Amniotic stem cell (primary cell): Measurements from ENCODE around the gene ARHGEF37.
"Not testable (repeated sequence)": the region's sequence is repeated elsewhere in the genome, so short reads cannot be mapped to it uniquely, and the experiment has no call there.

Experiments
- DNase-seq: peaks from one replicate; lab custom pipeline; 2025; lab: John Stamatoyannopoulos, UW

ARHGEF37 gene

DNA sequence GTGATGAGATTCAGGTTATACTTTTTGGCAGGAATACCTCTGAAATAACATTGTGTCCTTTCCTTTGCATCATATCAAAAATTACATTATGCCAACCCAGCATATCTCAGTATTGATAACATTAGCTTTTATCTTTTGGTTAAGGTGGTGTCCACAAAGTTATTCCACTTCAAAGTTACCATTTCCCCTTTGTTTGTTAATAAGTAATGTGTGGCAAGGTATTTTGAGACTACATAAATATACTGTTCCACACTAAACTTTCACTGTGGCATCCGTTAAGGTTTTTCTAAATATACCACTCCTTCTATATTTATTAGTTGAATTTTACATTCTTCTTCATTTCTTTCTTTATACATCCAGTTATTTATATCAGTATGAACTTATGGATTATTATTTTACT lies 14.1 kb upstream of the ARHGEF37 start:
- DNase-seq, result no peak

DNA sequence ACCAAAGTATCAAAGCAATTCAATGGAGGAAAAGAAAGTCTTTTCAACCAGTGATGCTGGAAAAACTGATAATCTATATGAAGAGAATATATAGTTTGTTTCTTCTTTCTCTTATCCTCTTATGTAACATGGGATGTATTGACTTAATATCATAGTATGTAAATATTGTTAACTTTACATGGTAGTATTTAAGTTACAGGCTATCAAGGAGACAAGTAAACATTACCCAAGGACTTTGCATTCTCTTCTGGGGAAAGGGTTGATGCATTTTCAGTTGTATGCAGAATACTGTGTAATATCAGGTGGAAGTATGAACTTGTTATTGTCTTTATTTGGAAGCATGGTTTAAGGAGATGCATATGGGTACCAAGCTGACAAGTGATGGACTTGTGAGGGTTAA lies 9.1 kb upstream of the ARHGEF37 start:
- DNase-seq, result no peak

DNA sequence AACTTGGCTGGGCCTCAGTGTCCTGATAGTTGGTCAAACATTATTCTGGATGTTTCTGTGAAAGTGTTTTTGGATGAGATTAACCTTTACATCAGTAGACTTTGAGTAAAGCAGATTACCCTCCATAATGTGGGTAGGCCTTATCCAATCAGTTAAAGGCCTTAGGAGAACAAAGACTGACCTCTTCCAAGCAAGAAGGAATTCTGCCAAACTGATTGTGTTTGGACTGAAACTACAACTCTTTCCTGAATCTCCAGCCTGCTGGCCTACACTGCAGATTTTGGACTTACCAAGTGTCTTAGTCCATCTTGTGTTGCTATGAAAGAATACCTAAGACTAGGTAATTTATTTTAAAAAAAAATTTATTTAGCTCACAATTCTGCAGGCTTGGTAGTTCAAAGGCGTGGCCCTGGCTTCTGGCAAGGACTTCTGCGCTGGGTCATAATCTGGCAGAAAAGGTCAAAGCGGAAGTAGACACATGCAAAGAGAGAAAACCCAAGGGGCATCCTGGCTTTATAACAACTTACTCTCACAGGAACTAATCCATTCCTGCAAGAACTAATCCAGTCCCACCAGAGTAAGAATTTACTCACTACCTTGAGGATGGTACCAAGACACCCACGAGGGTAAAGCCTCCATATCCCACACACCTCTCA lies 8.6 kb upstream of the ARHGEF37 start:
- no peak for DNase-seq

DNA sequence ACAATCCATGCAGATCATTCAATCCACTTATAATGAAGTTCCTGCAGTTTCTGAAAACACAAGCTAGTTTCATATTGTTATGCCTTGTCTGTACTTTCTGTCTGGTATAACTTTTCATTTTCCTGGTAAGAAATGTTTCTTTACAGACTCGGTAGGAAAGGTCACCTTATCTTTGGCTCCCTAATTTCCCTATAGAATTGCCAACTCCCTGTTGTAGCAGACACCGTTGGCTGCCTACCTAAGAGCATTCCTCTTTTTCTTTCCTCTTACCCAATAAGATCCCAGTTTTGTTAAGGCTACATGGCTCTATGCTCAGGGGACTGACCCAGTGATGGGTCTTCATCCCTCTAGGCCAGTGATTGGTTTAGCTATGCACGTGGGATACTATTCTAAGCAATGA lies 6.2 kb upstream of the ARHGEF37 start:
- no peak for DNase-seq

DNA sequence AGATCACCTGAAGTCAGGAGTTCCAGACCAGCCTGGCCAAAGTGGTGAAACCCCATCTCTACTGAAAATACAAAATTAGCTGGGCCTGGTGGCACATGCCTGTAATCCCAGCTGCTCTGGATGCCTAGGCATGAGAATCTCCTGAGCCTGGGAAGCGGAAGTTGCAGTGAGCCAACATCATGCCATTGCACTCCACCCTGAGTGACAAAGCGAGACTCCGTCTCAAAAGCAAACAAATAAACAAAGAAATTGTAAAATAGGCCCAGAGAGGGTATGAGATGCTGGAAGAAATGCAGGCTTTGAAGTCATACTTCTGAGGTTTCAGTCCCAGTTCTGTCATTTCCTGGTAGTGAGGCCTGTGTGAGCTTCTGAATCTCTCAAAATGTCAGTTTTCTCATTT lies 5.3 kb upstream of the ARHGEF37 start:
- no peak for DNase-seq

DNA sequence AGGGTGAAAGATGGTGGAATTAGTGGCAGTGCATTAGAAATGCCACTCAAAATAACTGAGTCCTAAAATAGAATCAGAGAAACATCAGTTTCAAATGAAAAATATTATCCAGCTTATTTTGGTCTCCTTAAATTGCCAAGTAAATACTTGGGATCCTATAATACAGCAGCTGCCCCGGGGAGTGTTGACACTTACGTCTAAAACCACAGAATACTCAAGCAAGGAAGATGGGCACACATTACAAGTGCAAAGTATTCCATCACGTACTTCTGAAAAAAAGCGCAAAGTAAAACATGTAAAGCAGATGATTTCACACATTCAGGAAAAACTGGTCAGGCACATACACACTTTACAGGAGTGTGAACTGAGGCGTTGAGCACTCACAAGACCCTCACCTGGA lies 2.4 kb upstream of the ARHGEF37 start:
- no peak for DNase-seq

DNA sequence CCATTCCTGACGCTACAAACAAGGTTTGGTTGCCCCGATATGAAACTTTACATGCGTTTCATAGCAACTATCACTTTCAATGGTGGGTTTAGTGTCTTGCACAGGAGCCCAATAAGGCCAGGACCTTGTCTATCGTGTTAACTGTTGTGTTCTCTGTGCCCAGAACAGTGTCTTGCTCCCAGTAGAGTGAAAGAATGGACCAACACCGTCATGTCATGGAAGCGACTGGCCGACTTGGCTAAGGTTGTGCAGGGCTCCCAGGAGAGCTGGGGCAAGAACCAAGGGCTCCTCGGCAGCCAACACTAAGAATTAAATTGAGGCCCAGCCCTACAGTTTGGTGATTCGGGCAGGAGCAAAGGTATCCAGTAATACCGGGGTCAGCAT lies 498 bp upstream of the ARHGEF37 start:
- DNase-seq, result no peak

DNA sequence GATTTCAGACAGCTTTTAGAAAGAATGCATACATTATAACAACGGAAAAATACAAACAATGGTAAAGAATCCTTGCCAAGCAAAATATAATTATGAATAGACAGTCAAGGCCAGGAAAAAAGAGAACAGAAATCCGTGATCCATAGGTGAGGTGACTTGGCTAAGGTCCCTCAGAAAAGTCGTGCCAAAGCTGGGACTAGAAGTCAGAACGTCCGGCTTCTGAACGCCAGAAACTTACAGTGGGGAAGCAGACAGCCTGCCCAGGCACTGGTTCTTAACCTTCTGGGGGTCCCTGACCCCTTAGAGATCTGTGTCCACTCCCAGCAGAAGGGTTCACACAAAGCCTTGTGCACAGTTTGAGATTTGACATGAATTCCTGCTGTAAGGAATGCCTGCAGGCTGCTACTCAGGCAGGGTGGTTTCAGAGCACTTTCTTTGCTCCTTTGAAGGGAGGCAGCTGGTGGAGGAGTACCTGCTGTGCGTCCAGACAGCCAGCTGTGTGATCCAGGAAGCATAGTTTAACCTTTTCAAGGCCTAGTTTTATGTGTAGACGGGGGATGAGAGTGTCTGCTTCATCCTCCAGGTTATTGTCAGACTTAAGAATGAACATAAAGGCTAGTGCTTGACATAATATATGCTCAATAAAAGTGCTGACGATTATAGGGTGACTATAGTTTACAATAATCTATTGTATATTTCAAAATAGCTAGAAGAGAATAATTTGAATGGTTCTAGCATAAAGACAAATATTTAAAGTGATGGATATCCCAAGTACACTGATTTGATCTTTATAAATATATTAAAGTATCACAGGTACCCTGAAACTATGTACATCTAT lies 852 bp downstream of the ARHGEF37 start:
- no peak for DNase-seq

DNA sequence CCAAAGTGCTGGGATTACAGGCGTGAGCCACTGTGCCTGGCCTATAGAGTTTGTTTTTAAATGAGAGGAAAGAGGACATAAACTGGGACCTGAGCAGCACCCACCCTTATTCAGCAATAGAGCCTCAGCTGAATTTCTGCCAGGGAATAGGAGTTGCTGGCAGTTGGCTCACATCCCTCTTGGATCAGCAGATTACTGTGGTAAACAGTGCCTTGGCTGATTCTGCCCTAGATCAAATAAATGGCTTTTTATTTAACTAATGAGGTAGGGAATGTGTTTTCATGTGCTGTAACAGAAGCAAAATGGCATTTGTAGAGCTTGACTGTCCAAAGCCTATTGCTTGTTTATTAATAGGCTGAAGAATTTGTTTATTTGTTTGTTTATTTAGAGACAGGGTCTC lies 2.1 kb downstream of the ARHGEF37 start:
- DNase-seq, result no peak

DNA sequence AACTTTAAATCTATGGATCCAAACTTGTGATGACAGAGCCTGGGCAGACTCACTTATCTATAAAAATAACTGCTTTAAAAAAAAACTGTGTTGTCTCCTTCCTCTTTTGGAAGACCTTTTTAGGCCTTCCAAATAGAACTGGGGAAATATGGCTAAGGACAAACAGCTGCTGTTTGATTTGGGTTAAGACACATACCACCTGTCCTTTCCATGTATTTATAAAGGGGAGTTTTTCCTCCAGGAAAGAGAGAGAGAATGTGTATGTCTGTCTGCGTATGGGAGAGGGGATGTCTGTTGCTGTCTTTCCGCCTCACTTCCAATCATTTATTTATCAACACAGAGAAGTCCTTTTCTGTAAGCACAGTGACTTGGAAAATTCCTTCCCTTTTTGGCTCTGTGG lies 2.8 kb downstream of the ARHGEF37 start:
- DNase-seq, result no peak

DNA sequence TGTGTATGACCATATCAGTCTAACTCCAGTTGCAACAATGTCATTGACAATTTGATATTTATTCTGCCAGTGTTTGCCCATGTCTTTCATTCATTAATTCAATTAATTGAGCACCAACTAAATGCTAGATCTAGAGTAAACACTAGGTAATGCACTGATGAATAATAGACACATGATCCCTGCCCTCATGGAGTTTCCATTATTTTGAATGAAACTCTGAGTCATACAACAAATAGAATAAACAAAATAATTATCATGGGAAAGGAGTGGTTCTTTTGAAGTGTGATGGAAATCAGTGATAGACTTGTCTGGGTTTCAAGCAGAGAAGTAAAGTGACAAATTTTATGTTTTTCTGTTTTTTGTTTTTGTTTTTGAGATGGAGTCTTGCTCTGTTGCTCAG lies 4.6 kb downstream of the ARHGEF37 start:
- no peak for DNase-seq

DNA sequence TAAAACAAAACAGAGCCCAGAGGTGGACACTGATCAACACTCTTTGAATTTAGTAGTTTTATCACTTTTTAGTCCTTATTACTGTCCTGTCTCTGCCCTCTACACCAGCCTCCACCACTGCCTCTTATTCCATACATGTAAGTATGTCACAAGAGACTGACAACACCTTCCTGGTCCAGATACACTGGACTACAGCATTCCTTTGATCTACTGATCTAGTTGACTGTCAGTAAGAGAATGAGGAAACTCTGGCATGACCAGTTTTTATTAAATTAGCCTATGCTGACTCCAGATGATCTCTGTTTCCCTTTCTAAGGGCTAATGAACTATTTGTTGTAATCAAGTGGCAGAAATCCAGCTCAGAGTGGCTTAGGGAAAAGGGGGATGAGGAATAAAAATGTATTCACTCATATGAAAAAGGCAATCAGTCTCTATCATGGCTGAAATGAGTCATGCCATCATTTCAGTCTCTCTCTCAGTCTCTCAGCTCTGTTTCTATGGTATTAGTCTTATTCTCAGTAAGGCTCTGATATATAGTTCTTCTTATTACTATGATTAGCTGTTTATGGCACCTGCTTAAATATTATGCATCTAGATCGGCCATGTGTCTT lies 5.5 kb downstream of the ARHGEF37 start:
- no peak for DNase-seq

DNA sequence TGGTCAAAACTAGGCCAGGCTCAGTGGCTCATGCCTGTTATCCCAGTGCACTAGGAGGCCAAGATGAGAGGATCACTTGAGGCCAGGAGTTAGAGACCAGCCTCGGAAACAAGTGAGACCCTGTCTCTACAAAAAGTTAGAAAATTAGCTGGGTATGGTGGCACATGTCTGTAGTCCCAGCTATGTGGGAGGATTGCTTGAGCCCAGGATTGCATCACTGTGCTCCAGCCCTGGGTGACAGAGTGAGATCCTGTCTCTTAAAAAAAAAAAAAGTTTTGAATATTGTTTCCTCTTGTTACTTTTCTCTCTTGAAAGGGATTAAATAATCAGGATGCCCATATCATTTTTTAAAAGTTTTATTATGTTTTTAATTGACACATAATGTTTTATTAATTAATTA lies 7.6 kb downstream of the ARHGEF37 start:
- no peak for DNase-seq

DNA sequence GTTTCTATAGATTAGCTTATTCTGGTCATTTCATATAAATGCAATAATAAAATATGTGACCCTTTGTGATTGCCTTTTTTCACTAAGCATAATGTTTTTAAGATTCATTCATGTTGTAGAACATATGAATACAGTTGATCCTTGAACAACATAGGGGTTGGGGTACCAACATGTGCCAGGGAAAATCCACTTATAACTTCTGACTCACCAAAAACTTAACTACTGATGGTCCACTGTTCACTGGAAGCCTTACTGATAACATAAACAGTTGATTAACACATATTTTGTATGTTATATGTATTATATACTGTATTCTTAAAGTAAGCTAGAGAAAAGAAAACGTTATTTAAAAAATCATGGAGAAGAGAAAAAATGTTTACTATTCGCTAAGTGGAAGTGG lies 12.1 kb downstream of the ARHGEF37 start:
- DNase-seq, result no peak

DNA sequence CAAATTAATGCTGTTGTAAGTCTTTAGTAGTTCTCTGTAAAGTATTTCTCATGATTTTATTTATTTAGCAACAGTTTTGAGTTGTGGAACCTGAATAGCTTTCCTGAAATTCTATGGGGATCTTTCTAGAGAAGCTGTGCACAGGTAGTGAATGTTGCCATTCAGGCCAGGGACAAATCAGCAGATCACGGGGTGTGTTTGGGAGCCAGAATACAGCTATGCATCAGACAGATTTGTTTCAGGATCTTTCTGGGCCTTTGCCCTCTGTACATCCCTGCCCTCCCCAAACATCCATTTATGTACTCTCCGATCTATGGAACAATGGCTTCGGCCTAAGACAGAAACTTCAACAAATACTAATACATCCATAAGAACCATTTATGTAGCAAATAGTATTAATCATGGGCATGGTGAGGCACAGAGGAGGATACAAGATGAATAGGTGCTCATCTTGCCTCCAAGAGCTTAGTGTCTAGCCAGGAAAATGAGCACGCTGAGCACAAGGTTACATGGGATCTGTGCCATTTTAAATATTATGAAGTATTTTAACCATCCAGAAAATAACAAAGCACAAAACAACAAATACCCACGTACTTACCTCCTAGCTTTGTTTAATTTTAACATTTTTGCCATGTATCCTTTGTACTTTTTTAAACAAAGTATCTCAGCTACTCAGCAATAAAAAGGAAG lies 13.1 kb downstream of the ARHGEF37 start:
- no peak for DNase-seq

DNA sequence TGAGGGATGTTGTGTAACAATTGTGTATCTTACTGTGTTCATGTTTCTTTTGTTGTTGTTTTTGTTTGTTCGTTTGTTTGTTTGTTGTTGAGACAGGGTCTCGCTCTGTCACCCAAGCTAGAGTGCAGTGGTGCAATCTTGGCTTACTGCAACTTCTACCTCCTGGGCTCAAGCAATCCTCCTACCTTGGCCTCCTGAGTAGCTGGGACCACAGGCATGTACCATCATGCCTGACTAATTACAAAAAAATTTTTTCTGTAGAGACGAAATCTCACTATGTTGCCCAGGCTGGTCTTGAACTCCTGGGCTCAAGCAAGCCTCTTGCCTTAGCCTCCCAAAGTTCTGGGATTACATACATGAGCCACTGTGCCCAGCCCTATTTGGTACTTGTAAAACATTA lies 13.8 kb downstream of the ARHGEF37 start:
- not testable (repeated sequence) for DNase-seq

DNA sequence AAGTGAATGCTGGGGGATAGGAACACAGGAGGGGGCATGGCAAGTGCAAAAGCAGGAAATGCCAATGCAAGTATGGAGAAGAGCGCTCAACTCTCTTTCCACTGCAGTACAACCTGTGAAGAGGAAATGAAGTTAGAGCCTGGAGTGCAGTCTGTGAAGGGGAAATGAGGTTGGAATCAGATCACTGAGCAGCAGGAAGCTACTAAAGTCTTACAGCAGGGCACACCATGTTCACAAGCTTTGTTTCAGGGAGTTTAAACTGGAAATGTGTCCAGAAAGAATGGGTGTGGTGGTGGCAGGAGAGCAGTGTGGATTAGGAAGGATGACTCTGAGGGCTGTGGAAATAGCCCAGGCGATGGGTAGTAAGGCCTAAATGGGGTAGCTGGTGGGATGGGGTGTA lies 15.4 kb downstream of the ARHGEF37 start:
- no peak for DNase-seq

DNA sequence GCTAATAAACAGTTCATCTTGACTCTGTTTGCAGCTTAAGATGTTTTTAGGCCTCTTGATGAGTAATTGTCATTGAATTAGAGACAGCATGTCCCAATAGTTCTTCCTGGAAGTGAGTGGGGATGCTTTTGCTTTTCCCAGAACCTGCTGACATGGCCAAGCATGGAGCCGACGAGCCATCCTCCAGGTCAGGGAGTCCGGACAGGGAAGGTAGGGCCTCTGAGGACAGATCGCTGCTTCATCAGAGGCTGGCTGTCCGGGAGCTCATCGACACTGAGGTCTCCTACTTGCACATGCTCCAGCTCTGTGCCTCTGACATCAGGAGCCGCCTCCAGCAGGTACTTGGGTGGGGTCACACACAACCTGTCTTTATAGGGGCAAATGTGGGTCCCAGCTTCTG lies 16.3 kb downstream of the ARHGEF37 start:
- DNase-seq, result no peak

DNA sequence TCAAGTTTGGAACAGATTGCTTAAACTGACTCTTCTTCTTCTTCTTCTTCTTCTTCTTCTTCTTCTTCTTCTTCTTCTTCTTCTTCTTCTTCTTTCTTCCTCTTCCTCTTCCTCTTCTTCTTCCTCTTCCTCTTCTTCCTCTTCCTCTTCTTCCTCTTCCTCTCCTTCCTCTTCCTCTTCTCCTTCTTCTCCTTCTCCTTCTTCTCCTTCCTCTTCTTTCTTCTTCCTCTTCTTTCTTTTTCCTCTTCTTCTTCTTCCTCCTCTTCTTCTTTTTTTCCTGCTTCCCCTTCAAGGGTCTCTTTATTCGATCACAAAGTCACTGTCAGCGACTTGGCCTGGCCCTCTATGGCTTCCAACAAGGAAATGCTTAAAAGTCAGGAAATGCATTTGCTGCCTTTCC lies 16.9 kb downstream of the ARHGEF37 start:
- DNase-seq, result not testable (repeated sequence)

DNA sequence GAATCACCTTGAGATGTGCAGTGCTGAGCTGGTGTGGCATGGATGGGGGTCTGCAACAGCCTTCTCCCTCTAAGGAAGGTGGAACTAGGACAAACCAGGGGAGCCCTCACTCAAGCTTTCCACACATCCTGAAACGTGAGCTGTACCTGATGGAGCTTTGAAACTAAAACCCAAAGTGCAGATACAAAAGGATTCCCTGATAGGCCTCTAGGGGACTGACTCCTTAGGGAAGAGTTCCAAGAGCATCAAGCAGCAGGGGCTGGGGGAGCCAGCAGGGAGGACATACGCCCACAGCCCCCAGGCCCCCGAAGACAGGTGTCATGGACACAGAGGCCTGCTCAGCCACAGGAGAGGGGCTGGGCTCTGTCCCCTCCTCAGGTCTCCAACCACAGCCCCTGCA lies 17.7 kb downstream of the ARHGEF37 start:
- no peak for DNase-seq

DNA sequence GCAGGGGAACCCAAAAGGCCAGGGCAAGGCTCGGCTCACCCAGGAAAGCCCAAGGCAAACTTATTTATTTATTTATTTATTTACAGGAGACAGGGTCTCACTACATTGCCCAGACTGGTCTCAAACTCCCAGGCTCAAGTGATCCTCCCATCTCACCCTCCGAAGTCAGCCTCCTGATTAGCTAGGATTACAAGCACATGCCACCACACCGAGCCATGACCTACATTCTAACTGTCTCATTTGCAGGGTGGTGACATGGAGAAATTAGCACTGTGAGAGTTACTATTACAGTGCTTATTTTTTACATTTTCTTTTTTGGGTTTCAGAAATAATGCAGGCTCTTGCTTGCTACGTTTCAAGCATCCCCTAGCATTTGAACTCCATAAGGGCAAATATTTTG lies 18.1 kb downstream of the ARHGEF37 start:
- DNase-seq, result no peak

DNA sequence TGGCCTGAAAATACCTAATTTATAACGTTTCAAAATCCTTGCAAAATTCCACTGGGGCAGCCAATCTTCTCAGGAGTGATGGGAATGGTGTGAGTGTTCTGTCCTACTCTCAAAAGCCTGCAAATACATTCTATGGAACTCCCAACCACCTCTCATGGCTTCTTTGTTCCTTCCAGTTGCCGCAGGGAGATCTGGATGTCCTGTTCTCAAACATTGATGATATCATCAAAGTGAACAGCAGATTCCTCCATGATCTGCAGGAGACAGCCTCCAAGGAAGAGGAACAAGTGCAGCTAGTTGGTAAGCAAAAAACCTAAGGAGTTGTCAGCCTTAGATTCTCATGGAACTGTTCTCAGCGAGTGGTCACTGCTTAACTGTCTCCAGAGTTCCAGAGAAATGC lies 19.6 kb downstream of the ARHGEF37 start:
- no peak for DNase-seq

DNA sequence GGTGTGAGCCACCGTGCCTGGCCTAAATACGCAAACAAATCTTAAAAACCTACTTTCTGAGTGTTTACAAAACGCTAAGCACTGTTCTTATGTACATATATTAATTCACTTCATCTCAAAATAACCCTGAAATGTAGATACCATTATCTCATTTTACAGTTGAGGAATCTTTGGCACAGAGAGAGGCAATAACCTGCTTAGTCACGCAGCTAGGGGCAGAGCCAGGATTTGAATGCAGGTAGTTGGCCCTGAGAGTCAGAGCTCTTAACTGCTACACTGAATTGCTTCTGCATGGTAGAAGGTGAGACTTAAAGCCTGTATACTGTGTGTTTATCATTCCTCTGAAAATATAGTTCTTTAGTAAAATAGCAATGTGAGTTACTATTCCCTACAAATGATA lies 21.9 kb downstream of the ARHGEF37 start:
- no peak for DNase-seq
